Measurements from ENCODE around the gene PIM3. TPM values are rescaled to one million over a fixed set of nuclear protein-coding genes. Genes with fewer than 3 reads are reported as not detected.
A peak's percentile ranks its signal among the peaks of the same experiment; 100 is the strongest.

The PIM3 gene
- polyA plus RNA-seq, 1 of the 3 experiments (the other 2 are of a cell fraction), result 15.3 TPM

DNA sequence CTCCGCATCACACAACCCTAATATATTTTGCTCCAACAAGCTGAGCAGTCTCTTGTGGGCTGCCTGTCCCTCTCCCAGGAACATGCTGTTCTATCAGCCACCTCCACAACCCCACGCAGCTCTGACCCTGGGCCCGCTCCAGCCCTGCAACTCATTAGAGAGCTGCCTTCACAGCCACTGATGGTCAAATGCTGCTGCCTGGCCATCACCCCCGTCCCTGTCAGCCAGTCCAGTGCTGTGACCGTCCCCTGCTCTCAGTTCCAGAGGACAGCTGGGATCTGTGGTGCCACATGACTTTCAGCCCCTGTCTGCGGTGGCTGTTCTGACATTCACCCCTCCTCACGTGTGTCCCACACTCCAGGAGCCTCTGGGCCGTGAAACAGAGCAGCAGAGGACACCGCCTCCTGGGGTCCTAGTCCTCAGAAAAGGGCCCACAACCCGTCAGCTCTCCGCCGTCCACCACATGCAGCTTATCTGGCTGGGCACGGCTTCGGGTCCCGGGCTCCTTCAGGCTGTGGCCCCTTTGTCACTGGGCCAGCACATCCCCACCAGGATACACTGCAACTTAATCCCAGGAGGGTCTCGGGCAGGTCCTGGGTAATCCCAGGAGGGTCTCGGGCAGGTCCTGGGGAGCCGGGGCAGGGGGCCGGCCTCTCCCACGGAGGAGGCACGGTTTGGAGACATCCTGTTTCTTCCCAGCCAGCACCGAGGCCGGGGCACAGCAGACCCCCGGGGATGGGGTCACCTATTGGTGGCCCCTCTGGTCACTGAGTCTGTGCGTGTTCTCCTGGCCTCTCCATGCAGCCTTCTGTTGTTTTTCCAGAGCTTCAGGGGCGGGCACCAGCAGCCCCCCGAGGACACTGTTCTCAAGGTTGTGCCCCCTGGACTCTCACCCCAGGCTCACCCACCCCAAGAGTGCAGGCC lies 27.1 kb upstream of the PIM3 start:
- no peaks in the 10 kb centered on the region for H3K27me3 ChIP-seq (ENCODE audit: insufficient read depth)
- CTCF ChIA-PET, result interaction anchor here (0.6 to 5.2 kb wide), 5 partner anchors 60 to 303 kb away, joined by 3 to 88 read pairs (median 3); no protein-coding TSS in a partner anchor
- H2AFZ ChIP-seq (ENCODE audit: low read depth), result no peak overlapping the region
- H3K27ac ChIP-seq (ENCODE audit: low read depth in 2 of 2, low read length in 1 of 2), result no peak overlapping the region; a peak in 1 of 4 replicates
- no peaks in the 10 kb centered on the region for H3K9me3 ChIP-seq
- no peak for TF ChIP-seq ELF1 (IDR thresholded peaks at IDR 0.05)
- no peak for TF ChIP-seq GABPA (IDR thresholded peaks at IDR 0.05; ENCODE audit: low read depth)
- TF ChIP-seq EP300 (IDR thresholded peaks at IDR 0.05; ENCODE audit: borderline replicate concordance in 1 of 2, low read depth in 1 of 2, low read length in 1 of 2), result 0 out of 4 replicates have a peak, but pooled peaks of 1 of the 2 experiments have one; percentile 21
- TF ChIP-seq MXI1 (IDR thresholded peaks at IDR 0.05; ENCODE audit: low read depth, low read length), result peak; percentile 64; the same call in 1 of the 2 replicates
- no peak for TF ChIP-seq TCF12 (IDR thresholded peaks at IDR 0.05)
- no peak overlapping the region for H3K4me3 ChIP-seq (ENCODE audit: low read depth in 2 of 2, low read length in 1 of 2)
- H4K20me1 ChIP-seq (ENCODE audit: insufficient read depth), result no peaks in the 10 kb centered on the region
- H3K4me1 ChIP-seq (ENCODE audit: control insufficient read depth in 1 of 2, insufficient read depth in 2 of 2, low read depth in 1 of 2, low read length in 1 of 2), result peaks cover 6 to 38% of the 10 kb centered on the region in 2 experiments; a peak in 2 of 4 replicates
- no peaks in the 10 kb centered on the region for H3F3A ChIP-seq (replicated peaks; ENCODE audit: insufficient read depth)
- POLR2A ChIA-PET, result interaction anchor here (0.9 to 1.9 kb wide), 2 partner anchors 15 to 100 kb away, joined by 3 to 5 read pairs; partner anchors contain the start of genes ALG12 and CRELD2
- DNase-seq, result peak; percentile 61
- H3K9me2 ChIP-seq, result no peaks in the 10 kb centered on the region
- no peaks in the 10 kb centered on the region for H3K79me2 ChIP-seq (ENCODE audit: insufficient read depth)
- H3K36me3 ChIP-seq (replicated peaks in 1 of 2; ENCODE audit: control insufficient read depth in 1 of 2, insufficient read depth in 2 of 2, low read length in 1 of 2), result no peaks in the 10 kb centered on the region
- 86% methylated on average over 16 of the region's 27 CpGs for WGBS (ENCODE audit: low lambda C conversion rate)
- no peak overlapping the region for H3K4me2 ChIP-seq
- no peak overlapping the region for H3K9ac ChIP-seq

DNA sequence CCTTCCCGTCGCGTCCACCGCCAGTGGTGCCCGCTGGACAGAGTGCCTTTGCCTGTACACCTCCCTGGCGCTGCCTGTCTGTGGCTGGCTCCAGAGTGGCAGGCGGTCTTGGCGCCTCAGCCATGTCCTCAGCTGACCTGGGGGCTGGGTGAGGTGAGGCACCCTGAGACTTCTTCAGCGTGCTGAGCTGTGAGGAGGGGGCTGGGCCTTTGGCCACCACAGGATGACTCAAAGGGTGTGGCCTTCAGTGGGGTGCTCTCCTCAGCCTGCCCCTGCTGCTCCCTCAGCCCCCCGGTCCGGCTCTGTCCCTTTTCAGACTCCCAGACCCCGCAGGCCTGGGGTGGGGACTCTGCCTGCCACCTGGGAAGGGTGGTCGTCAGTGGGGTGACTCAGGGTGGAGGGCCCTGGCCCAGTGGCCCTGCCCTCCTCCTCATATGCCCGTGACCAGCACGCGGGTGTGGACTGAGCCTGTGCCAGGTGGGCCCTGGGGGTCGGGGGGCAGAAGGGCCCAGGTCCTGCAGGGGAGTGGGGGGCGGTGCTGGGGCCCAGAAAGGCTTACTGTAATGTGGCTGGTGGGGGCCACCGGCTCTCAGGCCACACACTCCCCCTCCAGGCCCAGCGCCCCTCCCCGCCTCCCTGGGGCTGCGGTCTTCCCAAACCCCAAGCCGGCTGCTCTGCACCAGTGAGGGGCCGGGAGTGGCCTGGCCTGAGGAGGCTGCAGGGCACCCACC lies 26.2 kb upstream of the PIM3 start:
- Histone ChIP-seq H3K9me3 (no peaks in the 10 kb centered on the region), H3K27ac (ENCODE audit: low read depth in 2 of 2, low read length in 1 of 2) (no peak overlapping the region; a peak in 1 of 4 replicates), H3K79me2 (ENCODE audit: insufficient read depth) (no peaks in the 10 kb centered on the region), H3K9me2 (no peaks in the 10 kb centered on the region), H3F3A (replicated peaks; ENCODE audit: insufficient read depth) (no peaks in the 10 kb centered on the region), H3K4me1 (ENCODE audit: control insufficient read depth in 1 of 2, insufficient read depth in 2 of 2, low read depth in 1 of 2, low read length in 1 of 2) (peaks cover 6 to 35% of the 10 kb centered on the region in 2 experiments; a peak in 2 of 4 replicates), H3K4me3 (ENCODE audit: low read depth in 2 of 2, low read length in 1 of 2) (no peak overlapping the region), H3K4me2 (0 out of 2 replicates have a peak overlapping the region, but pooled peaks have one; percentile 7), H3K27me3 (ENCODE audit: insufficient read depth) (no peaks in the 10 kb centered on the region), H4K20me1 (ENCODE audit: insufficient read depth) (no peaks in the 10 kb centered on the region), H3K9ac (no peak overlapping the region), H2AFZ (ENCODE audit: low read depth) (no peak overlapping the region), H3K36me3 (replicated peaks in 1 of 2; ENCODE audit: control insufficient read depth in 1 of 2, insufficient read depth in 2 of 2, low read length in 1 of 2) (no peaks in the 10 kb centered on the region)
- 75% methylated on average over 5 of the region's 24 CpGs for WGBS (ENCODE audit: low lambda C conversion rate)
- TF ChIP-seq GABPA (IDR thresholded peaks at IDR 0.05; ENCODE audit: low read depth) (no peak), CHD2 (IDR thresholded peaks at IDR 0.05; ENCODE audit: low read length, partially characterized antibody) (no peak), MEF2A (IDR thresholded peaks at IDR 0.05; ENCODE audit: borderline replicate concordance, low read depth) (no peak), FOXJ3 (CRISPR knock-in tag; IDR thresholded peaks at IDR 0.05) (no peak), NFIC (IDR thresholded peaks at IDR 0.05; ENCODE audit: borderline replicate concordance) (no peak), SIN3A (IDR thresholded peaks at IDR 0.05; ENCODE audit: borderline replicate concordance, low read depth, low read length) (no peak), MXI1 (IDR thresholded peaks at IDR 0.05; ENCODE audit: low read depth, low read length) (no peak), FOXM1 (IDR thresholded peaks at IDR 0.05; ENCODE audit: low read depth) (no peak), FOSL2 (IDR thresholded peaks at IDR 0.05; ENCODE audit: borderline replicate concordance, low read depth) (no peak)
- DNase-seq, result peak; percentile 44
- CTCF ChIA-PET, result interaction anchor here (0.6 to 5.2 kb wide), 2 partner anchors 97 to 167 kb away, joined by 3 to 88 read pairs; no protein-coding TSS in a partner anchor
- POLR2A ChIA-PET, result interaction anchor here (1.9 kb wide), 1 partner anchor 16 kb away, joined by 5 read pairs; the partner anchor contains the start of genes ALG12 and CRELD2
